Measurements from ENCODE around the gene SLC6A12. TPM values are rescaled to one million over a fixed set of nuclear protein-coding genes. Genes with fewer than 3 reads are reported as not detected.

The SLC6A12 gene
- total RNA-seq (2021; fragmentation: NEBNext Ultra II Directional; extraction: Animal tissue kit (Norgen Biotek cat#: 25700)): not detected
- long read RNA-seq: 0 reads

- Mint-ChIP-seq H3K36me3 (ENCODE audit: low read depth) (no peaks in the 10 kb centered on the region), H3K4me1 (ENCODE audit: low read depth) (peaks cover 6% of the 10 kb centered on the region), H3K27me3 (ENCODE audit: insufficient read depth) (peaks cover 46% of the 10 kb centered on the region), H3K27ac (no peak within 1 kb of the TSS), H3K4me3 (no peak within 1 kb of the TSS), H3K9me3 (no peaks in the 10 kb centered on the region)
- DNase-seq: no peak
- no peak for TF ChIP-seq CTCF (IDR thresholded peaks at IDR 0.05)
Observed at GRCh38 chr12:214003-214741, at the start of gene SLC6A12. Gene SLC6A12 (minus strand): TSS chr12:214157. CDS start chr12:209986, 4,171 bp downstream.

- Mint-ChIP-seq H3K9me3 (no peaks in the 10 kb centered on the region), H3K36me3 (ENCODE audit: low read depth) (no peaks in the 10 kb centered on the region), H3K27me3 (ENCODE audit: insufficient read depth) (peaks cover 26% of the 10 kb centered on the region), H3K4me3 (no peak overlapping the region), H3K27ac (no peak overlapping the region), H3K4me1 (ENCODE audit: low read depth) (peaks cover 6% of the 10 kb centered on the region)
- TF ChIP-seq CTCF (IDR thresholded peaks at IDR 0.05): no peak
- peak; percentile 6 for DNase-seq
Observed at GRCh38 chr12:263574-263973, 49.6 kb upstream of the SLC6A12 start.

DNA sequence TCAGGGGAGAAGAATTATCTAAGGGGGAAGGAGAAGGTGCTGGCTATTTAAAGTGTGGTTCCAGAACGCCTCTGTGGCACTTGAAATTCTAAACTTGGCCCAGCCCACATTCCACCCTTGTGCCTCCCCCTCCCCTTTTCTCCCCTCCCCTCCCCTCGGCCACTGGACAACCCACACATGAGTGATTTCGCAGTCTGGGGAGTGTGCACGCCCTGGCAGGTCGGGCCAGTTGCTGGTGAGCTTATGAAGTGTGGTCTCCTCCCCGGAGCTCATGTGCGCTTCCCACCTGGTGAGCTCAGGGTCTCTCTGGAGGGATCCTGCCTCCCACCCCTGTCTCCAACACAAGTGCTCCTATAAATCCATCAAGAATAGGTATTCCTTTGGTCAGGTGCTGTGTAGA lies 48.9 kb upstream of the SLC6A12 start, which contains the start of gene SLC6A13:
Gene SLC6A13 (minus strand): TSS at position 20 of the 400 bp plus-strand sequence. CDS start 2,784 bp downstream, outside the sequence.
- no peak for TF ChIP-seq CTCF (IDR thresholded peaks at IDR 0.05)
- H3K4me1 Mint-ChIP-seq (ENCODE audit: low read depth): peaks cover 6% of the 10 kb centered on the region
- DNase-seq: no peak
- peaks cover 32% of the 10 kb centered on the region for H3K27me3 Mint-ChIP-seq (ENCODE audit: insufficient read depth)
- H3K36me3 Mint-ChIP-seq (ENCODE audit: low read depth): no peaks in the 10 kb centered on the region
- no peak within 1 kb of the TSS for H3K4me3 Mint-ChIP-seq
- no peaks in the 10 kb centered on the region for H3K9me3 Mint-ChIP-seq
- no peak within 1 kb of the TSS for H3K27ac Mint-ChIP-seq

DNA sequence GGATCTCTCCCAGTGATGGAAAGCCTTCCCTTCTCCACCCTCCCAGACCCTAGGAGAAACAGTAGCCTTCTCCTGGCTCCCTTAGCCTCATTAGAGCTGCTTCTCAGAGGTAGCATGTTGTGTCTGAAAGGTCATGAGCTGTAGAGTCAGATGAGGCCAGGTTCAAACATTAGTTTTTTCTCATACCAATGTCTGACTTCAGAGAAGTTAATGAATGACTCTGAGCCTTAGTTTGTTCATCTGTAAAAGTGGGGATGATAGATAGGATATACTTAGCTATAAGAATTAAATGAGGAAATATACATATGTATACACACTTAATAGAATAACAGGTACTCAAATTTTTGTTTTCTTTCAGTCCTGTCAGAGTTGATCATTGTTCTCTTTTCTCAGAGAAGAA lies 48.2 kb upstream of the SLC6A12 start:
- no peak overlapping the region for H3K27ac Mint-ChIP-seq

DNA sequence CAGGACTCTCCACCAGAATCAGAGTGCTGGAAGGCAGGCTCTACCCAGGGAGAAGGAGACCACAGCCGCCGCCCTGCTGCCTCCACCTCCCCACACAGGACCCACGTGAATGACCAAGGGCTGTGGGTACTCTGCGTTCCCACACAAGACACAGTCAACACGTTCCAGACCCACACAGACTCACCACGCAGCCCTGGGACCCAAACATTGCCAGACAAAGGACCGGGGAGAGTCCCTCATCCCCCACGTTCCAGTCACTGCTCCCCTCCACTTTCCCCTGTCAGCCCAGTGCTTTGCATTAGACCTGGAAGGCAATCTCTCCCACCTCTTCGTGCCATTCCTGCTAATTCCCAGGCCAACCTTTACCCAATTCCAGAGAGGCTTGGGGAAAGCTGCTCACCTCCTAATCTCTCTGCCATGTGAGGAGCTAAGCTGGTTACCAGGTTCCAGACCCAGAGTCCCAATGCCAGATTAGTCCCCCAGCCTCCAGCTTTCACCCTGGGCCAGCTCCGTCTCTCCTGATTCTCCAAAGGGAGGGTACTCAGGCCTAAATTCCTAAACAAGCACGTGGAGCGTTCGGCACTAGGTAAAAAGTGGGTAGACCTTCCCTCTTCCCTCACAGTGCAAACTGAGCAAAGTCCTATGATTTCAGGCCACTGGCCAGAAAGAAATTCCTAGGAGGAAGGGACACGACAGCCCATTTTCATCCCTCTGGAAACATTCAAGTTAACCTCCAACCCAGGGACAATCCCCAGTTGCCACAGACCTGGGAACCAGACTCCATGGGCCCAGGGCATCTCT lies 43.8 kb upstream of the SLC6A12 start:
- Mint-ChIP-seq H3K27ac (no peak overlapping the region), H3K36me3 (ENCODE audit: low read depth) (no peaks in the 10 kb centered on the region), H3K4me1 (ENCODE audit: low read depth) (no peaks in the 10 kb centered on the region), H3K4me3 (no peak overlapping the region), H3K9me3 (no peaks in the 10 kb centered on the region), H3K27me3 (ENCODE audit: insufficient read depth) (peaks cover 56% of the 10 kb centered on the region)
- no peak for TF ChIP-seq CTCF (IDR thresholded peaks at IDR 0.05)
- DNase-seq: no peak

More for the DNA sequence above, 48.2 kb upstream of the SLC6A12 start:
- Mint-ChIP-seq H3K4me3 (no peak overlapping the region), H3K36me3 (ENCODE audit: low read depth) (no peaks in the 10 kb centered on the region), H3K9me3 (no peaks in the 10 kb centered on the region), H3K4me1 (ENCODE audit: low read depth) (peaks cover 6% of the 10 kb centered on the region), H3K27me3 (ENCODE audit: insufficient read depth) (peaks cover 35% of the 10 kb centered on the region)
- TF ChIP-seq CTCF (IDR thresholded peaks at IDR 0.05): no peak
- DNase-seq: no peak

Data from HFFc6 (cell line).